Renal pelvis (tissue), 4 donors: ENCODE results near the gene RUSC1. TPM values are rescaled to one million over a fixed set of nuclear protein-coding genes. Genes with fewer than 3 reads are reported as not detected.
A peak's percentile ranks its signal among the peaks of the same experiment; 100 is the strongest.
"Not testable (repeated sequence)": the region's sequence is repeated elsewhere in the genome, so short reads cannot be mapped to it uniquely, and the experiment has no call there.

Experiments
- DNase-seq: peaks from one replicate; pipeline ENCODE4 v3.0.0-alpha.2; 2013
- polyA plus RNA-seq, 3 donors: library from polyadenylated mRNA; unstranded; fragments of 120-200 nt; gene quantifications; one replicate each; pipeline ENCODE4 v1.2.1, GENCODE V29; 2013; ENCODE audit not compliant: insufficient read length in 3 of 3

Gene RUSC1
- polyA plus RNA-seq, 3 donors: 35.9 to 41.7 (median 41.0) TPM

GRCh38 chr1:155322571-155322952, 1.9 kb downstream of the RUSC1 start:
- no peak for DNase-seq

- DNase-seq: peak; percentile 91
Measured at GRCh38 chr1:155322953-155323728, 2.4 kb downstream of the RUSC1 start.

GRCh38 chr1:155323729-155324036, 3.0 kb downstream of the RUSC1 start:
- peak; percentile 86 for DNase-seq

- DNase-seq: peak; percentile 93
Measured at GRCh38 chr1:155324037-155324716, 3.5 kb downstream of the RUSC1 start.

GRCh38 chr1:155324717-155325602, 4.3 kb downstream of the RUSC1 start:
- no peak for DNase-seq

- no peak for DNase-seq
Measured at GRCh38 chr1:155325603-155325893, 4.9 kb downstream of the RUSC1 start.

- no peak for DNase-seq
Measured at GRCh38 chr1:155326020-155326526, 5.4 kb downstream of the RUSC1 start.

GRCh38 chr1:155326631-155327037, 5.9 kb downstream of the RUSC1 start:
- DNase-seq: no peak

GRCh38 chr1:155327981-155328380, 7.3 kb downstream of the RUSC1 start:
- DNase-seq: no peak

GRCh38 chr1:155328856-155329255, 8.2 kb downstream of the RUSC1 start:
- DNase-seq: not testable (repeated sequence)

- DNase-seq: no peak
Measured at GRCh38 chr1:155329980-155330598, 9.4 kb downstream of the RUSC1 start.

GRCh38 chr1:155334962-155335361, 14.3 kb downstream of the RUSC1 start:
- DNase-seq: peak; percentile 51

- DNase-seq: no peak
Measured at GRCh38 chr1:155339515-155340097, 18.9 kb downstream of the RUSC1 start.

- DNase-seq: no peak
Measured at GRCh38 chr1:155342842-155343241, 22.1 kb downstream of the RUSC1 start.

- DNase-seq: no peak
Measured at GRCh38 chr1:155352631-155353030, 31.9 kb downstream of the RUSC1 start.

- no peak for DNase-seq
Measured at GRCh38 chr1:155360051-155360450, 39.4 kb downstream of the RUSC1 start.

GRCh38 chr1:155379180-155379579, 58.5 kb downstream of the RUSC1 start:
- no peak for DNase-seq

- peak; percentile 80 for DNase-seq
Measured at GRCh38 chr1:155379631-155380090, 59.0 kb downstream of the RUSC1 start.
